ENCODE results near the gene EML3.

EML3 gene

DNA sequence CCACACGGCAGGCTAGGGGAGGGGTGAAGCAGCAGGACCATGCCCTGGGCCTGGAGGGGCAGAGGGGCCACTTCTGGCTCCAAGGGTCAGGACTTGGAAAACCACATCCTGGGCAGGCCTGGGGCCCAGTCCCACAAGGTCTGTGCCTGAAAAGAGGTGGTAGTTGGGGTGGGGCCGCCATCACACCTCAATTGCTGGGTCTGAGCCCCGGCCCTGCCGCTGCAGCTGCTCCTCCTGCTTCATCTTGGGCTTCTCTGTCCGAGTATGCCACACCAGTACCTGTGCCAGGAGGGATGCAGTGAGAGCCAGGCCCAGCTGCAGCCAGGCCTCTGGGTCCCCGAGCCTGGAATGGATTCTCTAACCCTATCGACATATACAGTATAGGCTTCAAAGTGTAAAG lies 2.9 kb upstream of the EML3 start:
- no peak for DNase-seq

DNA sequence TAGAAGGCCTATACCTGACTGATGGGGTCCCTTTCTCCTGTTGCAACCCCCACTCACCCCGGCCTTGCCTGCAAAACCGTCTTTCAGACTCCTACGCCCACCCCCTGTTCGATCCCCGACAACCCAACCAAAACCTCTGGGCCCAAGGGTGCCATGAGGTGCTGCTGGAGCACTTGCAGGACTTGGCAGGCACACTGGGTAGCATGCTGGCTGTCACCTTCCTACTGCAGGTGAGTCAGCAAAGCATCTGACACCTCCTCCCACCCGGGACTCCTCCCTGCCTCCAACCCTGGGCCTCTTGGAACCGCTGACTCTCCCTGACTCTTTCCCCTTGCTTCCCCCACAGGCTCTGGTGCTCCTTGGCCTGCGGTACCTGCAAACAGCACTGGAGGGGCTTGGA lies 1.7 kb upstream of the EML3 start:
- DNase-seq: peak; percentile 56

DNA sequence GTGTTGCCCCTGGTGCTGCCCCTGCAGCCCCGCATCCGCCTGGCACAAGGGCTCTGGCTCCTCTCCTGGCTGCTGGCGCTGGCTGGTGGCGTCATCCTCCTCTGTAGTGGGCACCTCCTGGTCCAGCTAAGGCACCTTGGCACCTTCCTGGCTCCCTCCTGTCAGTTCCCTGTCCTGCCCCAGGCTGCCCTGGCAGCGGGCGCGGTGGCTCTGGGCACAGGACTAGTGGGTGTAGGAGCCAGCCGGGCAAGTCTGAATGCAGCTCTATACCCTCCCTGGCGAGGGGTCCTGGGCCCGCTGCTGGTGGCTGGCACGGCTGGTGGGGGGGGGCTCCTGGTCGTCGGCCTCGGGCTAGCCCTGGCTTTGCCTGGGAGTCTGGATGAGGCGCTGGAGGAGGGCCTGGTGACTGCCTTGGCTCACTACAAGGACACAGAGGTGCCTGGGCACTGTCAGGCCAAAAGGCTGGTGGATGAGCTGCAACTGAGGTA lies 760 bp upstream of the EML3 start:
- DNase-seq: no peak

DNA sequence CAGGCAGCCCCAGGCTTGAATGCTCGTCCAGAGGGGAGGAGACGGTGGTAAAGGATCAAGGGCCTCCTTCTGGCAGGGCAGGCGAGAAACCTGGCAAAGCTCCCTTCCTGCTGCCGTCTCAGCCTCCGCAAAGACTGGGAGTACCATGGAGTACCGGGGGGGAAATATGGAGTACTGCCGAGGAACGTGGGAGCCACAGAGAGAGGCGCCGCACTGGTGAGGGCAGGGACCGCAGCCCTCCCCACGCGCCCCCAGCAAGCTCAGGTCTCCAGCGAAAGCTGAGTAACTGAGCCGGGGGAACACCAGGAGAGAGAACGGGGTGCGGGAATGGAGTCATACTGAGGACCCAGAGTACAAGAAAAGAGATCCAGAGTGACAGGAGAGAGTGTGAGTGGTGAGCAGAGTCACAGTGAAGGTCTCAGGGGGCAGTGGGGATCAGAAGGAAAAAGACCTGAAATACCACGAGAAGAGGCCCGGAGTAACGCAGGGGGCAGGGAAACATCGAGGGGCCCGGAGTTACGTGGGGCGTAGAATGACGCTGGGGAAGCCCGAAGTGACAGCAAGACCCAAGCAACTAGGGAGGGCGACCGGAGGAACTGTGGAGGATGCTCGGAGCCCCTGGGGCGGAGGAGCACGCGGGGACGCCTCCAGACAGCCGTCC lies 740 bp downstream of the EML3 start:
- peak; percentile 65 for DNase-seq

DNA sequence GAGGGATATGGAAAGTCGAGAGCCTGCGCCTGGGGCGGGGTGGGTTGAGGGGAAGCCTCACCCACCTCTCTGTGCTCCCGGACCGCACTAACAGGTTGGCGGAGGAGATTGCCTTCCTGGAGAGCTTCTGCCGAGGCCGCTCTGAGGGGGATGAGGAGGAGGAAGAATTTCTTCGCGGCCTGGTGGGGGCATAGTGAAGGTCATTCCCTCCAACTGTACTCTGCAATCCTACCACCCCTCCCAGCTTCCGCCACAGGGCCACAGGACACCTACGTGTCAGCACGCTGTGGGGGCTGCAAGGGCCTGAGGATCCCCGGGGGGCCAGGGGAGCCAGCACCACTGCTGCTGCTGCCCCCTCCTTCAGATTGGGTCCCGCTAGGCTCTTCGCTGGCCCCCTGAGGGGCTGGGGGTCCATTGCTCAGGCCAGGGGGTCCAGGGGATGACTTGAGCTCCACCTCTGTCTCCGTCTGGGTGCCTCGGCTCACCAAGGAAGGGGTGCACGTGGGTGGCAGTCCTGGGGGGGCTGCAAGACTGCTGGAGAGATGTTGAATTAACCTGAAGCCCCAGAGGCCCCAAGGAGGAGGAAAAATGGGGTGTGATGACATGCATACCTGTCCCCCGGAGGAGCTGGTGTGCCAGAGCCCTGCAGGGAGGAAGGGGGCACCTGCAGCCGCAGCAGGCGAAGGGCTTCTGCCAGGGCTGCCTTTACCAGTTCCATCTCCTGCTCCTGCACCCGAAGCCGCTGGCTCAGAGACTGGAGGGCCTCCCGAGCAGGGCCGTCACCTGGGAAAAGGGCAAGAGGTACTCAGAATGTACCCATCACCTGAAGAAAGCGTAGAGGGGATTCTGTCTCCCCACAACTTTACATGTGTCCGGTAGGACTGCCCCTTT lies 1.5 kb downstream of the EML3 start:
- no peak for DNase-seq

DNA sequence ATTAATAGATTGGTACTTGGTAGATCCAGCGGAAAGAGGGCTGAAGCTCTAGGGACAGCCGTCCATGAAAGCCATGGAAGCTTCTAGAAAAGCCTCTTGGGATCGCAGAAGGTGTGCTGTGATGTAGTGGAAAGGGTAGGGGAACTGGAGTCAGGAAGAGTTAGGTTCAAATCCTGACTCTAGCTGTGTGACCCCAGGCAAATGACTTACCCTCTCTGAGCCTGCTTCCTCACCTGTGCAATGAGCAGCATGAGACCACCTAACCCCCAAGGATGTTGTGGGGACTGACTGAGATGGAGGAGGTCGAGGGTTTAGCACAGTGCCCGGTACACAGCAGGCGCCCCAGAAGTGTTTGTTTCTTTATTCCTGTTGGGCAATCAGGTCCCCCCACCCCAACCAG lies 2.2 kb downstream of the EML3 start:
- DNase-seq: no peak

DNA sequence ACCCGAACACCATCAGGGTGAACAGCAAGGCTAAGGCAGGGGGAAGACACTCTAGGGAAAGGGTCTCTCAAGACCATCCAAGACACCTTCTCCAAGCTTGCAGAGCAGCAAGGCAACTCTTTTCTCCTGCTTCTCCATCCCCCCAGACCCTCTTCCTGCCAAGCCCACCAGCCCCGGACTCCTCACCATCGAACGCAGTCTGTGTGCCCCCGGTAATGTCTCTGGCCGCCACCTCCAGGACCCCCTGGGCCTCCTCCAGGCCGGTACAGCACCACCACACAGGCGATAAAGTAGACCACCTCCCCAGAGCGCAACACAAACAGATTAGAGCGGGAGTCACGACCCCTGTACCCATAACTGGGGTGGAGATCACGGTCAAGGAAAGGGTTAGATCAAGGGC lies 3.8 kb downstream of the EML3 start:
- no peak for DNase-seq

DNA sequence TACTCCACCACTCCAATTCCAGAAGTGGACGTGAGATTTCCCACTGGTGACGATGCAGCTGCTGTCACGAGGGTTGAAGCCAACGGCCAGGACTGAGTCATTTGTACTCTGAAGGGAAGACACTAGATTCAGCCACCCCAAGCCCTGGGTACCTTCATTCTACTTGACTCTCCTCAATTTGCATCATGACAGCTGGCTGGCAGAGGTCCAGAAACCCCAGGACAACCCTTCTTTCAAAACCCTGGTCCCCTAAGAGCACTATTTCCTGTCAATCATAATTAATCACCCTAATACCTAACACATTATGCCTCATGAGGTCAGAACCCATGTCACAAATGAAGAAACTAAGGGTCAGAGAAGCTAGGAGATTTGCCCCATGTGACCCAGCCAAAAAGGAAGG lies 4.9 kb downstream of the EML3 start:
- no peak for DNase-seq

DNA sequence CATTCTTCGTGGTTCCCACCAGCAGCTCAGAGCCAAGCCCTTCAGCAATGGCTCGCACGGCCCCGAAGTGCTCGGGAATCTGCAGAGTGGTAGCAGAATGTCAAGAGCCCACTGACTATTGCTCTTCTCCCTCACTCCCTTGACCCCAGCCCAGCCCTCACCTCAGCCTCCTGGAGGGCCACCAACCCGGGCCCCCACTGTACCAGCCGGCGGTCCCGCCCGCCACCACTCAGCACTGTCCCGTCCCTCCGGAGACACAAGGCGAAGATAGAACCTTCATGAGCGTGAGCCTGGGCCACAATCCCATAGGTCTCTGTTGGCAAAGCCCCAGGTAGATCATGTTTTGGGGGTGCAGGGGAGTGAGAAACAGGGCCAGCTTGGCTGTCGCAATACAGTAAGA lies 6.7 kb downstream of the EML3 start:
- no peak for DNase-seq

DNA sequence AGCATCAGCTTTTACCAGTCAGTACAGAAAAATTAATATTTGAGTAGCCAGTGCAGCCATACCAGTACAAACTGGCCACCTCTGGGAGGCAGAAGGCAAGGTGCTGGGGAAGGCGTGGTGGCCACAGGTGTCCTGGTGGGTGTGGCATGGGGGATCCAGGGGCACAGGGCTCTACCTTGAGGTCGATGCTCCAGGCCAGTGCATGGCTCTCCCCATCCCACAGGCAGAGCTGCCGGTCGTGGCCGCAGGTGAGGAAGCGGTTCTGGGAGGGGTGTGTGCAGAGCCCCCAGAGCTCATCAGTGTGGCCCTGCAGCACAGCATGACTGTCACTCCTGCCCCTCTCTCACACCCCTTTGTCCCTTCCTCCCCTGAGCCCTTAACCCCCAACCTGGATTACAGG lies 7.1 kb downstream of the EML3 start:
- DNase-seq: no peak

DNA sequence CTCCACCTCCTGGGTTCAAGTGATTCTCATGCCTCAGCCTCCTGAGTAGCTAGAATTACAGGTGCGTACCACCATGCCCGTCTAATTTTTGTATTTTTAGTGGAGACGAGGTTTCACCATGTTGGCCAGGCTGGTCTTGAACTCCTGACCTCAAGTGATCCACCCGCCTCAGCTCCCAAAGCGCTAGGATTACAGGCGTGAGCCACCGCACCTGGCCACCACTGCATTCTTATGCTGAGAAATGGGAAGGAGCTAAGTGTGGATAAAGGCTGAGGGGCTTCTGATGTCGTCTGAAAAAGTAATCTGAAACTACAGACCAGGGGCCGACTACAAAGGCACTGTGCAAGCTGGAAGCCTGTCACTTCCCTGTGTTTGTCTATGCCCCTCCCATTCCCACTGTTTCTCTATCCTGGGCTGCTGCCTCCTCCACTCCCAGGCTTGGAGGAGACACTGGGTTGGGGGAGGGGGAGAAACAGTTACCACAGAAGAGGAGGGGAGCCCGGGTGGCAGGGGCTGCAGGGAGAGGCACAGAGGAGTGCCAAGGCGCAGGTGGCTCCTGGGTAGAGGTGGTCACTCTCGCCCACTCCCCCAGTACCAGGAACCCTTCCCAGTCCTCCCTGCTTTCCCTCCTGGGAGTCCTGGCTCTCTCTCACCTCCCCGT lies 8.0 kb downstream of the EML3 start:
- no peak for DNase-seq

DNA sequence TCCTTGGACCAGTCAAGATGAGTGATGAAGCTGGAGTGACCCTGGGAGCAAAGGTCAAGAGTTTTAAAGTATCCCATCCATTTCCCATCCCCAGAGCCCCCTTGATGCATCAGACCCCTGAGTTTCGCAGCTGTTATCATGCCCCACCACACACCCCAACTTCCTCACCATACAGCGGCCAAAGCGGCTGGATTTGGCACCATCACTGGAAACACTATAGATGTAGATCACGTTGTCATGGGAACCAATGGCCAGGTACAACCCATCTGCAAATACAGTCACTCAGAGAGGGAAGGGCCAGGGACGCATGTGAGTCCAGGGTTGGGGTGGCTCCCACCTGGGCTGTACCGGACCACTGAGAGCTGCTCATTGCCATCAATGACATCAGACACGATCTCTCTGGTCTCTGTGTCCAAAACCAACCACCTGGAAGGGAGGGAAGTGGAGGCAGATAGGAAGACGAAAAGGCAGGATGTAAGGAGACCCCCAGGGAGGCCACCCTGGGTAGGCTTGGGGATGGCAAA lies 8.7 kb downstream of the EML3 start:
- no peak for DNase-seq

DNA sequence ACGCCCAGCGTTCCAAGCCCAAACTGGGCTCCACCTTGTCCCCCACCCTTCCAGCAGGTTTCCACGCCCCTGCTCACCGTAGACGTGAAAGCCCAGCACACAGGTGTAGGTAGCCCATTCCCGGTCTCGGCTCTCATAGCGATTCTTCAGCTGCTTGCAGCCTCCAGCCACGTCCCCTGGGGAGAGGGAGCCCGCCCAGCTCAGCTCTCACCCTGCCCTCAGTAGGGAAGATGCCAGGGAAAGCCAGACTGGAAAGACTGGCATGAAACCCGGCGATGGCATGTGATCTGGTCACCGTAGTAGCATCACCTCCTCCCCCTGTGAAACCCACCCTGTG lies 9.5 kb downstream of the EML3 start:
- no peak for DNase-seq

DNA sequence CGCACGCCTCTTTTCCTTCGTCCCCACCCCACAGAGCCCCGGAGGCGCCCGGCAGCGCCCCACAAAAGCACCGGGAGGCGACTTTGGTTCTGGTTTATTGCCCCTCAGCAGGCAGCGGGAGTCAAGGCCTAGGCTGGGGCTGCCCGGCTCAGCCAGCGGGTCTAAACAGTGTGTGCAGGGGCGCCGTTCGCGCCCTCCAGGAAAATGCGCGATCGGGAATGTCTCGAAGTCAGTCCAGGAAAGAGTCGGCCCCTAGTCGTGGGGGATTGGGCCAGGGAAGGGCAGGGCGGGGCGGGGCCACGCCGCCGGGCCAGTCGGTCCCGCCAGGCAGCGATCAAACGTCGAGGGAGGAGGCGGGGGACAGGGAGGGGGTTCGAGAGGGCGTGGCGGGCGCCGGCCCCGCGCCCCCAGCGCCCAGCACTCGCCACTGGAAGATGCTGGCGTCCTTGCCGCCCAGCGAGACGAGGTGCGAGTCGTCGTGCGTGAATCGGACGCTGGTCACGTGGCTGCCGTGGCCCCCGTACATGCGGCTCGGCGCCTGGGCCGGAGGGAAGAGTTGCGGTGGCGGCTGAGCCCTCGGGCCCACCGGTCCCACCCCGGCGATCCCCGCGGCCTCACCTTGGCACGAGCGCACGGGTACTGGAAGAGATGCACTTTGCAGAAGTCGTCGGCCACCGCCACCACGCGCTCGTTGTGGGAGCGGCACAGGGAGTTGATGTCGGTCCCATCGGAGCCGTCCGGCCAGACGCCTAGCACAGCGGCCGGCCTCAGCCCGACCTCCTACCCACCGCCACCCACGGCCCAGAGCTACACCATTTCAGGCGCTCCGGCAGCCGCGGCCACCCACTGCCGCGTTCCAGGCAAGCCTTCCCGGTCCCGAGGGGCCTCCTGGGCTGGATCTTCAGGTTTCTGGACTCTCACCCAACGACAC lies 10.2 kb downstream of the EML3 start:
- peak; percentile 34 for DNase-seq

DNA sequence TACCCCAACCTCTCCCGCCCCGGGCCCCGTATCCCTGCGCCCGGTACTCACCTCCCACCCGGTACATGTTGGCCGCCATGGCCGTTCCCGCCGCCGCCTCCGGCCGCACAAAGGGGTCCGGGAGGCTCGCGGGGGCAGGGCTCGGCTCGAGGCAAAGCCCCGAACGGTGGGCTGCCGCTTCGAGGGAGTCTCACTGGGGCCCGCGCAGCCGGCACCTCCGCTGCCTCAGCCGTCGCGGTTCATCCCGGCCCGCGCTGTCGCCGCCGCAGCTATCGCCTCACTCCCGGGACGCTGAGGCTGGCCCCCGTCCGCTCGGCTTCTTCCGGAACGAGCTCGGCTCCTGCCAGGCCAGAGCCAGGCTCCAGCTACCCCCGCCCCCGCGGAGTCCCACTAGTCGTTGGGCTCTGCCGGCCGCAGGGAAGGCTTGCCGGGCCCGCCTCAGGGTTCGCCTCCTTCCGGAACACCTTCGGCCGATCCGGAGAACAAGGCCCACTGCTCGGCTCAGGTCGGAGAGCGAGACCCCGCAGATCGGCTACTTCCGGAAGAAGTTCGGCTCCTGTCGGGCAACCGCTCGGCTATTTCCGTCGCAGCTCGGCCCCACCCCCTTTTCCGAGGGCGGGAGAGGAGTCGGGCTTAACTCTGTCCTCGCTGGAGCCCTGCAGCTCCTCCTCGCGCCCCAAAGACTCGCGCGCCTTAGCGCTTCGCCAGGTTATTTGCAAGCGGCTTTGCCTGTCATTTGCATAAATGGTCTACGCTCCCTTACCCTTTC lies 11.0 kb downstream of the EML3 start, which contains the start of gene MTA2:
Gene MTA2 (minus strand): TSS at position 494 of the 769 bp plus-strand sequence. CDS start 415 bp downstream, at position 79.
- peak; percentile 99 for DNase-seq

DNA sequence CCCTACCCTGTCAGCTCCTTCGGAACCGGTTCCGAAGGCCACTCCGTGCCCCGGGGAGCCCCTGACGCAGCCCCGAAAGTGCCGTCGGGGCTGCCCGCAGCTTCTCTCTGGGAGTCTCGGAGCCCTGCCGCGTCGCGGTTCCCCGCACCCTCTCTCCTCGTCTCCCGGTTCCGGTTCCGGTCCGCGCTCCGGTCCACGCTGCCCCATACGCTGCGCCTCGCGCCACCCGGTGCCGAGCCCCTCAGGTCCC lies 11.5 kb downstream of the EML3 start:
- peak; percentile 59 for DNase-seq

DNA sequence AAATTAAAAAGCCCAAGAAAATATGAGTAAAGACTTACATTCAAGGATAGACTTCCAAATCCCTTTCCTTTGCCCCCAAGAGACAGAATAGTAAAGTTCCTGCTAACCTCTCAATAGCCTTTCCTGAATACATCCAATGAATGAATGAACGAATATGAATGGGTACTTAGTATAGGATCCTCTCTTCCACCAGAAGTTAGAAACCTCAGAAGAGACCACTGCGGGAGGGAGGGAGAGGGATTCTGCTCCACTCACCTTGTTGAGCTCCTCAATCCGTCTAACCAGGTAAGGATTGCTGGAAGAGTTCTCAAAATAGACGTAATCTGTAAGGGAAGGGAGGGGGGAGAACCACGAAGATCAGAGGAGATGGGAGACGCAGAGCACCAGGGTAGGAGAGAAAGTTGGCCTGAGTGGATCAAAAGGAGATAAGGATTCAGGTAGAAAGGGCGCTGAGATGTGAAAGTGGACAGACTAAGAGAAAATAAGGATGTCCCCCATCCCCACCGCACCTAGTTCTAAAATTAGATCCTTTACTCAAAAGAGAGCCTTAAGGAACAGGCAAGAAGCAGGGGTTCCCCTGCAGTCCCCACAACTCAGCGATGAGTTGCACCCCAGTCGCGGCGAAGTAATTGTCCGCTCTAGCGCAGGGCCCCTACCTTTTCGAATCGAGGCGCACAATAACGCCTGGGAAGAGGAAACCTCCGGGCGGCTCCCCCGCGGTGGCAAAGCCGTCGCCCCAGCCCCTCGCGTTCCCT lies 12.0 kb downstream of the EML3 start:
- no peak for DNase-seq

DNA sequence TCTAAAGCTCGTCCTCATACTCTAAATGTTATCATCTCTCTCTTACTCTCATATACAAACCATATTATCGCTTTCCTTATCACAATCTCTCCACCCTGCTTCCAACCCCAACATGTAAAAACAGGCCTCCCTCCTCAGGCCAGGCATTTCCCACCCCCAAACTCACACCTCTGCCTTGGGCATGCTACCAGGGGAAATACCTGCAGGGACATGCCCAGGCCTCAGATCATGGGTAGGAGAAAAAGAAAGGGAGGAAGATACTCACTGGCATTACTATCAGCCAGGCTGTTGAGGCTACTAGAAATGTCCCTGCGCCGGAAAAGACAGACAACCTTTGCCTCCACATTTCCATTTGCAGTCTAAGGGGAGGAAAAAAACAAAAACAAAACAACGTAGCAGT lies 12.7 kb downstream of the EML3 start:
- no peak for DNase-seq

DNA sequence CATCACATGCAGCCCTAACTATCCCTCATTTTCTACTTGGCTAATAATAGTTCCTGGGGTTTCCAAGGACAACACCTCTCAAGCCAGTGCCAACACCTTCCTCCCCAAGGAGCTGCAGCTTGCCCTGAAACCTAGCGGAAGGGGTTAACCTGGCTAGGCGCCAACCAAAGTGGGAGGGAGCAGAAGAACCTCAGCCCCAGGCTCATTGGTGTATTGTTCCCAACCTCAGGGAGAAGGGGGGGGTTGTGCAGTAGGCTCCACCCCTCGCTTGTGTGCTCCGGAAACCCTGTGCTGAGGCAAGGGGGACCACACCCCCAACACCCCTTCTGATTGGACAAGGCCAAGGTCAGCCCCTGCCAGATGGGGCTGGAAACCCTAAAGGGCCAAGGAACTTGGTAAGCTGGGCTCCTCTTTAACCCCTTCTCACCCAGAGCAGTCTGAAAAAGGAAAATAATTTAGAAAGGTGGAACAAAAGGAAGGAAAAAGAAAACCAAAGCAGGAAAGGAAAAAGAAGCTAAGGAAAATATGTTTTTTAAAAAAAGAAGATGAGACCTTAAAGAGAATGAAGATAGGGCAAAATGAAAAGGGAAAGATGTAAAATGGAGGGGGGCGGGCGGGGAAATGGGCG lies 13.4 kb downstream of the EML3 start:
- DNase-seq: peak; percentile 96

DNA sequence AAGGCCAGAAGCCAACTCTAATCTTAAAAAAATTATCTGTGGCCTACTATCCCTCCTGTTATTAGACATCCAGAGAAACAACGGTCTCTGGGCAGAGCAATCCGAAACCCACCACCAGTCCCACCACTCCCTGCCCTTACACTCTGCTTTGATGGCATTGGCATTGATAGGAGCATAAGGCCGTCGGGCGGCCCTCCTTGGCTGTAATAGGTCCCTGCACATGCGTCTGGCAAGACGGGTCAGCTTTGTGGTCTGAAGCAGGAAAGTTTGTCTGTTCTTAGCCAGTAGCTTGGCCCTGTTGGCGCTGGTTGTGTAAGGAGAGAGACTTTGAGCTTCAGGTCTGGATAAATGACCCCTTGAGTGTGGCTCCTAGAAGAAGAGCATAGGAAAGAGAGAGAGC lies 17.5 kb downstream of the EML3 start:
- no peak for DNase-seq

All from activated naive CD4-positive, alpha-beta T cell treated with anti-CD3 and anti-CD28 coated beads, Interleukin-2, amount 50 U/mL, for 16 hours (primary cell).